HK-2 (cell line): ENCODE results near the gene QRFP.

ENCODE experiments used
- DNase-seq: peaks from one replicate; pipeline ENCODE4 v3.0.0-alpha.2; 2018; ENCODE audit not compliant: unreplicated experiment

QRFP gene

DNA sequence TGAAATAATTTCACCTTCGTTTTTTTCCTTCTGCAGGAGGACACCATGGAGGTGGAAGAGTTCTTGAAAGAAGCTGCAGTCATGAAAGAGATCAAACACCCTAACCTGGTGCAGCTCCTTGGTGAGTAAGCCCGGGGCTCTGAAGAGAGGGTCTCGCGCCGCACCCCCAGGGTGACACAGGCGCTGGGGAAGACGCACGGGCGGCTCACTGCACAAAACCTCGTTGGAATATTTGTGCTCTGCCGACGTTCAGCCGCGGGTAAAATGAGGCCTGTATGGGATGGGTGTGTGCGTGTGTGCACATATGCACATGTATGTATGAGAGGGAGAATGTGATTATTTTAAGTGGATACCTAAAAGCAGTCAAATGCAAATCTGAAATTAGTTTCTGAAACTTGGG, 24.5 kb downstream of the QRFP start:
- no peak for DNase-seq

DNA sequence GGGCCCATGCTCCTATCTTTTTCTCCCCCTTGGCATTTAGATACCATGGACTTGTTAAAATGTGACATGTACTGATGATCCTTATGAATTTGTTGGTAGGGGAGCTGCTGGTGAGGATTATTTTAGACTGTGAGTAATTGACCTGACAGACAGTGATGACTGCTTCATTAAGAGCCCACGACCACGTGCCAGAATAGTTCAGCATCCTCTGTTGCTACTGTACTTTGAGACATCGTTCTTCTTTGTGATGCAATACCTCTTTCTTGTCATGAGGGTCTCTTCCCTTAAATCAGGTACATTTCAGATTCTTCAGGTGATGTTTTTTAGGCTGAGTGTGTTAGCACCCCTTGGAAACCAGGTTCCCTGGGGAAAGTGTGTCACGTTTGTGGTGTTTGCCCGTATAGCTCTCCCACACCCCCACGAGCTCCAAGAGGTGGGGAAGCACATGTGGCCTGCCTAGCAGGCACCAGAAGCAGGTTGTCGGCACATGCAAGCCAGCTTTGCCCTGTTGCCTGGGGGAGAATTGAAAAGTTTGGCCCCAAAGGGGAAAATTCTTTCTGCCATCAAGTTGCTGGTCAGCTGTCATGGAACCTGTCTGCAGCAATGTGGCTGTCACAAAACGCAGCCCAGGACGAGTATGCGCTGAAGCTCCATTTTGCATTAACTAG, 25.1 kb downstream of the QRFP start:
- no peak for DNase-seq

DNA sequence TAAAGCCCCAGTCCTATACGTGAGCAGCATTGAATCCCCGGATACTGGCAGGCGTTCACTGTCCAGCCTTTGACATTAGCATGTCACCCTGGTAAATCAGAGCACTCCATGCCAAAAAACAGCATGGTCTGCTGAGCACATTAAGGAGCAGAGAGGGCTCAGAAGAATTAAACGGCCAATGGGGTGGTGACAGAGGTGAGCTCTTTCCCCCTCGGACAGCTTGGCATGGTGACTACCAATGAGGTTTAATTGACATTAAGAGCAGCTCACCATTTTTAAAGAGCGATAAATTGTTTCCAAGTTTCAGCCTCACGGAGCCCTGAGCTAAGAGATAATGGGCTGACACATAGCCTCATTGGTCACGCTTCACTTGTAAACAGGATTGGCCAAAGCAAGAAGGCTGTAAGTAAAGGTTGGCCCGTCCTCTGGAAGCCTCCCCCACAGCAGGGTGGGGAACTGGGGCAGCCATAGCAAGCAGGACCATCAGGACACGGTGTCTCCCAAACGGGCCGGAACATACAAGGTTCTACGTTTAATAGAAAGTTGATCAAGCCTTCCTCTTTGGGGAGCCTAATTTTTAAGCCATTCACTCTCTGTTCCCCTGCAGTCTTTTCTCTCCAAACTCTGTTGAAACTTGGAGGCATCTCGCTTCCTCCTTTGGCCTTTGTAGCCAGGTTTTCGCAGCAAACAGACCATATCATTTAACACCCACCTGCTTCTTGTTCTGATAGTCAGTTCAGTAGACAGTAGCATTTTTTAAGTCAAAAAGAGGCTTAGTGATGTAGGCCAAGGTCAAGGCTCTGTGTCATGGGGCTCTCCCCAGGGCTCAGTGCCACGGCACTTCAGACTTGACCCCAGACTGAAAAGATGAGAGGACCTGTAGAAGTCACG, 25.9 kb downstream of the QRFP start:
- no peak for DNase-seq

DNA sequence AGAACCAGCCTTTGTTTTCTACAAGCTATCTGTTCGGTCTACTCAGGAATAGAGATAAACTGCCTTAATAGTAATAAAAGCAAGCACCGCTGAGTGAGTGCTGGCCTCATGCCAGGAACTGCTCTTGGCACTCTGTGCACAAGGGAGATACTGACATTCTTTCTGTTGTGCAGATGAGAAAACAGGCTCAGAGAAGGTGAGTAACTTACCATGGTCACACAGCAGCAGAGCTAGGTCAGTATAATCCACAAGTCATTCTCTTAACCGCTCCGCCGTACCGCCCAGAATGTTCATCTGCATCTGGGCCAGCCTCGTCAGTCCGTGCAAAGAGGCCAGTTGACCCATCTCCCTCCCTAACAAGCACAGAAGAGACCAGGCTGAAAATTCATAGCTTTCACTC, 27.4 kb downstream of the QRFP start:
- DNase-seq, result no peak

DNA sequence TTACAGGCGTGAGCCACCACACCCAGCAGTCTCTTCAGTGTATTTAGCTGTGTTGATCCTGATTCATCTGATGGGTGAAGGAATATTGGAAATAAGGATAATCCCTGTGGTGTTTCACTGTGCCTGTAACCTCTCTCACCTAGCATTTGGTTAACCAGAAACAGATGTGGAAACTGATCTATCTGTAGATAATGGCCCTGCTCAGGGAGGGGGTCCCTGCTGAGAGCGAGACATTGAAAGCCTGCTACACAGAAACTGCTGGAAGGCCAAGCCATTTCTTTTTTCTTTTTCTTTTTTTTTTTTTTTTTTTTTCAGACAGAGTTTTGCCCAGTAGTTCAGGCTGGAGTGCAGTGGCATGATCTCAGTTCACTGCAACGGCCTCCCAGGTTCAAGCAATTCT, 28.4 kb downstream of the QRFP start:
- DNase-seq, result no peak

DNA sequence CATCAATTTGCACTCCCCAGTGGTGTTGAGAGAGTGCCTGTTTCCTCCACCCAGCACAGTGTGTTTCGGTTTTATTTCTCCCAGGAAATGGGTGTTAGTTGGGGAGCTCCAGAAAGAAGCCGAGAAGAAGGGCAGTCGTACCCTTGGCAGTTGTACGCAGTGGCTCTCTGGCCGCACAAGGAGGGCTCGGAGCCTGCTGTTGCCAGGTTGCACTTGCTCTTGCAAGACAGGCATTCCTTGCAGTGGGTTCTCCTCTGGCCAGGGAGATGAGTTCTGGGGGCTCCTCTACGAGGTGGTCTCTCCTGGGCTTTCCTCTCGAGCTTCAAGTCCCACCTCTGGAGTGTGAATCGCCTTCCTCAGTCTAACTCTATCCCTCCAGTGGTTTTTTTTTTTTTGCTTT, 29.1 kb downstream of the QRFP start:
- DNase-seq, result no peak

DNA sequence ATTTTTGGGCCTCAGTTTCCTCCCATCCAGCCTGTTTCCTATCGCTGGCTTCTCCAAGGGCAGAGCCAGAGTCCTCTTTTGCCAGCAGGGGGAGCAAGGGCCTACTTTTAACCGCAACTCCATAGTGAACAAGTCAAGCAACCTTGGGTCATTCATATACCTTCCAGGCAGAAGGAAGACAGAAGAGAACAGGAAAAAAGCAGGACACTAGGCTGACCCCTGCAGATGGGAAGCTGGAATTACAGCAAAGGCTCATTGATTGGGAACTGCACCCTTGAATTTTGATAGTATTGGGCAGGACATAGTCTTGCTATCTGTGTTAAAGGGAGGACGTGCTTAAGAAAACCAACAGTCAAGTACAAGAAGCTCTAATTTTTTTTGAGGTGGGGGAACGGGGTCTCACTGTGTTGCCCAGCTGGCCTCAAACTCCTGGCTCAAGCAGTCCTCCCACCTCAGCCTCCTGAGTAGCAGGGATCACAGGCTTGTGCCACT, 30.1 kb downstream of the QRFP start:
- peak; percentile 78 for DNase-seq

DNA sequence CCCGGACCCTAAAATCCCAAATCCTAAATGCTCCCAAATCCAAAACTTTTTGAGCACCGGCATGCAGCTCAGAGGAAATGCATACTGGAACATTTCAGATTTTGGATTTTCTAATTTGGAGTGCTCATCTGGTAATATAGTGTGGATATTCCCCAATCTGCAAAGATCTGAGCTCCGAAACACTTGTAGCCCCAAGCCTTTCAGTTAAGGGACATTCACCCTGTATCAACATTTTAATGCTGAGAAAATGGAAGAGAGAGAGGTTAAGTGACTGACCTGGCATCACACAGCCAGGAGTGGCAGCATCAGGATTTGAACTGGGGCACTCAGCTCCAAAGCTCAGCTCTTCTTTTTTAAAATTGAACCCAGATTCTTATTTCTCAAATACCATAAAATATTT, 30.7 kb downstream of the QRFP start:
- no peak for DNase-seq

DNA sequence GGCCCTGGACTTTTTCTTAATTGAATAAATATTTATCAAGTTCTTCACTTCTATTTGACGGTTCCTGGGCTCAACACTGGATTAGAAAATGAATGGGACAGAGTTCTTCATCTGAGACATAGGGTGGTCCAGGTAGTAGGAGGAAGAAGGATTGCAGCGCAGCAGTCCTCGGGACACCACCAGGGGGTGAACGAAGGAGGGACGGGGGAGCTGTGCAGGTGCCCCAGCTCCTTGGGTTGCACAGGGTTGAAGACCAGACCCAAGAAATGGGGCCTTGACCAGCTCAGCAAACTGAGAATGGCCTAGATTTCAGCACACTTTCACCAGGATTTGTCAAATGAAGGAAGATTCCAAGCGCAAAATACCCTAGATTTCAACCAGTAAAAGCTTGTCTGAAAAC, 32.1 kb downstream of the QRFP start:
- no peak for DNase-seq

DNA sequence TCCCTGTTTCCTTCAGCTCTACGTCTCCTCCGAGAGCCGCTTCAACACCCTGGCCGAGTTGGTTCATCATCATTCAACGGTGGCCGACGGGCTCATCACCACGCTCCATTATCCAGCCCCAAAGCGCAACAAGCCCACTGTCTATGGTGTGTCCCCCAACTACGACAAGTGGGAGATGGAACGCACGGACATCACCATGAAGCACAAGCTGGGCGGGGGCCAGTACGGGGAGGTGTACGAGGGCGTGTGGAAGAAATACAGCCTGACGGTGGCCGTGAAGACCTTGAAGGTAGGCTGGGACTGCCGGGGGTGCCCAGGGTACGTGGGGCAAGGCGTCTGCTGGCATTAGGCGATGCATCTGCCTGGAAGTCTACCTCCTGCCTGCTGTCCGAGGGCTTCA, 33.9 kb downstream of the QRFP start:
- no peak for DNase-seq

DNA sequence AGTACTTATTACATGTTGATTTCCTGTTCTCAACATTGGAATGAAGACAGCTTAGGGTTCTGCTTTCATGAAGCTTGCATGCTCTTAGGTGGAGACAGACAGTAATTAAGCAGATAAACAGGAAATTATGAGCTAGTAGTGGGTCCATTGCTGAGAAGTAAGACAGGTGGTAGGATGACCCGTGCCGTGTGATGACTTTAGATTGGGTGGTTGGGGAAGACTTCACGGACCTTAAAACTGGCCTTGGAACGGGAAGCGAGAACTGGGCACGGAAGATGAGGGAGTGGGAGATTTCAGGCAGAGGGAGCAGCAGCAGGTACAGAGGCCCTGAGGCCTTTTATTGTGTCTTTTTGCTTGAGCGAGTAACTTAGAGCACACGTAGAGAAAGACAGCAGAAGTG, 34.4 kb downstream of the QRFP start:
- no peak for DNase-seq

DNA sequence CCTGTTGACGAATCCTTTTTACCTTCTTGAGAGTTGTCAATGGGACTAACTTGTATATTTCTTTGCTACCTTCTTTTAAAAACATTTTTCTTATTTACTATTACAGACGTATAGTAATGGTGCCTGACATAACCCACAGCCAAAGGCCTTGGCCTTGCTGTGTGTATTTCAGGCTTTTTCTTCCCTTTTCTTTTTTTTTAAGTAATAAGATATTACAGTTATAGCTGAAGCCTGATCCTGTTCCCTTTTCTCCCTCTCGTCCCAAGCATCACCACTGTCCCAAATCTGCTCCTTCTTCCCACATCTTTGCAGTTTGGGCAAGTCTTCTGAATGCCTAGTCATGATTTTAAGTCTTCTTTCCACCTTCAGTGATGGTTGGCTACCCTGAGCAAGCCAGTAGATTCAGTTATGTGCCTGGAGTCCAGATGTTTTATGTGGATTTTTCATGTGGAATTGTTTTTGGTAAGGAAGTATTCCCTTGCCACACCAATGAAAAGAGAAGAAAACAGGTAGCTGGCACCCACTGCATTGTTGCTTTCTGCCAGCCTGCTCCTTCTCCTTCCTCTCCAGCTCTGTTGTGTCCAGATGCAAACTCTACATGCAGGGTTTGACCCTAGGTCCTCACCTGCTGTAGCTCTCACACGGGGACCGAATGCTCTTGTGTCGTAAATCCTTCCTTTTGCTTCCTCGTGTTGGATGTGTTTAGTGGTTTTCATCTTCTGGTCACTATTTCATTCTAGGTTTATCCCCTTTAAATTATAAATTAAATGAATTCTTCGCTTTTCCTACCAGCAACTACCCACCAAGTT, 35.0 kb downstream of the QRFP start:
- DNase-seq, result no peak

DNA sequence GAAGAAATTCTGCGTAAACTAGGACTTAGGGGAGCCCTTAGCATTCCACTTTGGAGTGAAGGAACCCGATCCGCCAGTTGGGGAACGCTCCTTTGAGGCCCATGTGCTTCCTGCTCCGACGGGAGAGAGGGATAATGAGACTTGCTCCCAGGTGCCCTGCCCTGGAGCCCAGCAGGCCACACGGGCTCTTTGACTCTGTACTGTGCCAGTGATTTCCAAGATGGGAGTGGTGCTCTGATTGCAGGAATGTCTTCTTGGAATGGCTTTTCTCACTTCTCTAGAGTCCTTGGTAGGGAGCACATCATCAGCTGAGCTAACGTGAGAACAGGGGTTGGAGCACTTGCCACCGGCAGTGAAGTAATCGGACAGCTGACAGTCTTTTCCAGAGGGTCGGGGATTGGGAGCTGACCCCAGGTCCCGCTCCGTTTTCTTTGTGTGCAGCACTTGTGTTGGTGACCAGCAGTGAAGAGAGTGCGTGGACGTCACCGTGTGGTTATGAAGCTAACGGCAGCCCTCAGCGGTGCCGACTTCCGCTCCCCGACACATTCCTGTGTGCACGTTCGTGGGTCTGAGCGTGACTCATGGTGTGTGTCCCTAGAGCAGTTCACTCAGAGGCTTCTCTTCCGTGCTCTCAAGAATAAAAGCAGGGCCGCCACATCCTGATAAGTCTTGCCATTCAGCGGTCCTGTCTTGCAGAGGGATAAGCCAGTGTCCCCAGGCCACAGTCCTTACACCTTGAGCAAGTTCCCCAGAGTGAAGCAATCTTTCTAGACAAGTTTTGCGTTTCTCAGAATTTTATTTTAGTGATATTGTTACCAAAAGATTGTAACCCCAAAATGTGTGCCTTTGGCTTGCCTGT, 35.9 kb downstream of the QRFP start:
- DNase-seq, result peak; percentile 94

DNA sequence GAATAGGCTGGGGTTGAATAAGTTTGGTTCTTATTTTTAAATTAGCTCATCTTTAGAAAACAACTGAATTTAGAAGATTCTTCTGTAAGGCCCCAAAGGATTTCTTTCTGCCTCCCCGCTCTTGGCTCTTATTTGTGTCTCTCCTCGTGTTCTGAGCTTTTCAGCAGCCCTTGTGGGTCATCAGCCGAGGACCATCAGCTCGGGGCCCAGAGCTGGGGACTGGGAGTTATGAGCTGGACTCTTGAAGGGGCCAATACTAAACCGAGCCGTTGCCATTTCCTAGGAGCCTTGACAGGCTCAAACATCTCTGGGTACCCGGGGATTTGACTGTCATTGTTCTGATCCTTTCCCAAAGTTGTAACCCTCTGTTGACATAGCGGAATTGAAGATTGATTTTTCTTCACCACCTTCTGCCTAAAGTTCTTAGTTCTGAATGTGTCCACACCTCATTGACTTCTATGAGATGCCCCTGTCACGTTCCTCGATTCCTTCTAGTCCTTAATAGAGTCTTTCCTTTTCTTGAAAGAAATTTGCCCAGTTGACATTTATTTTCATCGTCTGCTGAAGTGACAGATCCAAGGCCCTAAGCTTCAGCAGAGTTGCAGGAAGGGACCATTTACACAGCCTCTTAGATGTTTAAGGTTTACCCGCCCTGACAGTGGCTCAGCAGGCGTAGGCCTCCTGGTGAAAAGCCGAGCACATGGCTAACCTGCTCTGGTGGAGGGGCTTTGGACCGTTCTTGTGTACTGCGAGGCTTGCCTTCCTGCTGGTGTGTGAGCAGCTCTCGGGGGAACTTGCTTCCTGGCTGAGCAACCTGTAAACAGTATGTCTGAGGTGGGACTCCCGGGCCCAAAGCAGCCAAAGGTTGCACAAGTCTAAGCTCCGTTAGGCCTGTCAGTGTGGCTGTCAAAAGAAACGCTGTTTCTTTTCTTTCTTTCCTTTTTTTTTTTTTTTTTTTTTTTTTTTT, 37.6 kb downstream of the QRFP start:
- no peak for DNase-seq

DNA sequence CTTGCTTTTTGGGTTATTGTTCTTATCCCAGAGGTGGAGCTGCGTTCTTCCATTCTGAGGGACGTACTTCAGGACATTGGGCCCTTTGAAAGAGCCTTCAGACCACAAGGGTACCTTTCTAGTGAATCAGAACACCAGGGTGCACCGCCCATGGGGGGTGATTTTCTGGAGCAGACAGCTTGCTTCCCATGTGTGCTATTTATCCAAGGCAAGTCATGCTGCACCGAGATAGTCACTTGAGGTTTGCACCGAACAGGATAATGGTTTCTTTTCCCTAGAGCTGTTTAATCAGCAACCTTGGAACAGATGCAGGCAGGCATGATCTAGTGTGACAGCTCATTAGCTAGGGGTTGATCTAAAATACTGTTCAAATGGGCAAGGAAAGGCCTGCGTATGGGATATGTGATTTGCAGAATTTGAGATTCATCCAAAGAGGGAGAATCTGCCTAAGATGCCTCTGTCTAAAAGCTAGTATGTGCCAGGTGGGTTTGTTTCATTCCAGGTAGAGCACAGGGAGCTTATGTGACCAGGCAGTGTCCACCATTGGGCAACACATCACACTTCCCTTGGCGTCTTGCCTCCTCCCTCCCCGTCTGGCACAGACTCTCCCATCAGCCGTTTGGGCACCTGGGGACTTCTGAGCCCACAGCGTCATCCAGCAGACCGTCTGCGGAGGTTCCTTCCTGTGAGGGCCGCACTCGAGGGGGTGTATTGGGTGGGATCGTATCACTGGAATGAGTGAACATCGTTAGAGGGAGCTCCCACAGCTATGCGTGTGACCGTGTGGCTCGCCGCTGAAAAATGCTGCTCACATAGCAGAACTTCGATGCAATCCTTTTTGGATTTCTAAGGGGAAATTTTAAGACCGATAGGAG, 38.5 kb downstream of the QRFP start:
- DNase-seq, result peak; percentile 84

DNA sequence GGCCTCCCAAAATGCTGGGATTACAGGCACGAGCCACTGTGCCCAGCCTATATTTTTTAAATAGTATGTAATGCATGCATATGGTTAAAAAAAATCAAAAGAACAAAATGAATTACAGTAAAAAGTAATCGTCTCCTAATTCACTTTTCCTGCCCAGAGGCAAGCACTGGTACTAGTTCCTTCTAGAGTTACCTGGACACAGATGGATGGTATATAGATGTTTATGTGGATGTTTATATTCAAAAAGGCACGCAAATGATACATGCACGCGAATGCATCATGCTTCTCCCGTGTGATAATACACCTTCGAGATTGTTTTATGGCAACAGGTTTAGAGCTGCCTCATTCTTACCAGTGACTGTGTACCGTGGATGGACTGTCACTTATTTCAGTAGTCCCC, 40.1 kb downstream of the QRFP start:
- DNase-seq, result no peak

DNA sequence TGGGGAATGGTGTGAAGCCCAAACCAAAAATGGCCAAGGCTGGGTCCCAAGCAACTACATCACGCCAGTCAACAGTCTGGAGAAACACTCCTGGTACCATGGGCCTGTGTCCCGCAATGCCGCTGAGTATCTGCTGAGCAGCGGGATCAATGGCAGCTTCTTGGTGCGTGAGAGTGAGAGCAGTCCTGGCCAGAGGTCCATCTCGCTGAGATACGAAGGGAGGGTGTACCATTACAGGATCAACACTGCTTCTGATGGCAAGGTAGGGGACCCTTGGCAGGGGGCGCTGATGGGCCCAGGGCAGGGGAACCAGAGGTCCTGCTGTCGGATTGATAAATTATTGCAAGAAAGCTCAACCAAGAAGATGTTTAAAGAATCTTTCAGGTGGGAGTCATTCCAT, 41.8 kb downstream of the QRFP start:
- no peak for DNase-seq

DNA sequence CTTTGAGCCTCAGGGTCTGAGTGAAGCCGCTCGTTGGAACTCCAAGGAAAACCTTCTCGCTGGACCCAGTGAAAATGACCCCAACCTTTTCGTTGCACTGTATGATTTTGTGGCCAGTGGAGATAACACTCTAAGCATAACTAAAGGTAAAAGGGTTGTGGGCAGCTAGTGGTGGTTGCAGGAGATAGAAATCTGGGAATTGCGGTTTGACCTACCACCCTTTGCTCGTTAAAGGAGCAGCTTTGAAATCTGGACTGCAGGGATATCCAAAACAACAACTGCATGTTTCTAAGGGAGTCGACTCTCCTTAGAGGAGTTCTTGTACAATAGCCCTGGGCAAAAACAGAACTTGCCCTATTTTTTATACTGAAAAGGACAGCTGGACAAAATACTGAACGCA, 42.5 kb downstream of the QRFP start:
- no peak for DNase-seq

DNA sequence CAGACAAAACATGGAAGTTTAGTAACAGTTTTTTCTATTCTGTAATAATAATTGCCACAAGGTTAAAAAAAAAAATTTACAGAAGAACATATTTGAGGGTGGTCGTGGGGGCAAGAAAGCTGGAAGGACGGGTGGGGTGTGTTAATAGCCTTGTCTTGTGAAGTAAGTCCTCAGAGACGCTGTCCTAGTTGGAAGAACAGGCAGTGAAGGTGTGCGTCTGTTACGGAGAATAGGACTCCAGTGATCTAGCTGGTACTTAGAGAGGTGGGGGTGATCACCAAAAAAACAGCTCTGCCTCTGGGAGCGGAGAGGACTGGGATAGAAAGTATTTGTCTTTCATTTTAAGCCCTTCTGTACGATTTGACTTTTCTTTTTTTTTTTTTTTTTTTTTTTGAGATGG, 43.8 kb downstream of the QRFP start:
- DNase-seq, result no peak
